Hepatocyte (in vitro differentiated cells): ENCODE measurements around the gene USO1. TPM values are rescaled to one million over a fixed set of nuclear protein-coding genes. Genes with fewer than 3 reads are reported as not detected.

Experiments used
- DNase-seq: peaks from one replicate; pipeline ENCODE4 v3.0.0-alpha.2; 2016; ENCODE audit warnings: low spot score
- H2AFZ ChIP-seq: fragments of 200-600 bp; sonication (generic); 2 replicates; pipeline ENCODE4 v1.6.0; 2016; ENCODE audit warnings: antibody characterized with exemption, mild to moderate bottlenecking
- H3K27ac ChIP-seq: fragments of 200-600 bp; sonication (generic); 2 replicates; pipeline ENCODE4 v1.5.1; 2016; ENCODE audit warnings: mild to moderate bottlenecking
- H3K27me3 ChIP-seq: fragments of 200-600 bp; sonication (generic); 2 replicates; pipeline ENCODE4 v1.6.1; 2016
- H3K36me3 ChIP-seq: fragments of 200-600 bp; sonication (generic); replicated peaks from 2 replicates; pipeline ENCODE4 v1.5.1; 2016; ENCODE audit warnings: low read depth; ENCODE audit not compliant: insufficient read depth
- H3K4me1 ChIP-seq: fragments of 200-600 bp; sonication (generic); 2 replicates; pipeline ENCODE4 v1.5.1; 2016; ENCODE audit warnings: mild to moderate bottlenecking, moderate library complexity; ENCODE audit not compliant: insufficient read depth
- H3K4me2 ChIP-seq: fragments of 200-600 bp; sonication (generic); 2 replicates; pipeline ENCODE4 v1.6.0; 2016
- H3K4me3 ChIP-seq: fragments of 200-600 bp; sonication (generic); 2 replicates; pipeline ENCODE4 v1.5.1; 2016; ENCODE audit warnings: mild to moderate bottlenecking
- H3K79me2 ChIP-seq: fragments of 200-600 bp; sonication (generic); 2 replicates; pipeline ENCODE4 v1.6.0; 2017; ENCODE audit warnings: mild to moderate bottlenecking
- H3K9me2 ChIP-seq: fragments of 200-600 bp; sonication (generic); replicated peaks from 2 replicates; pipeline ENCODE4 v1.6.0; 2017; ENCODE audit warnings: mild to moderate bottlenecking; ENCODE audit not compliant: insufficient read depth
- H3K9me3 ChIP-seq: fragments of 200-600 bp; sonication (generic); 2 replicates; pipeline ENCODE4 v1.5.1; 2016; ENCODE audit warnings: low read depth, mild to moderate bottlenecking
- H4K20me1 ChIP-seq: fragments of 200-600 bp; sonication (generic); 2 replicates; pipeline ENCODE4 v1.6.0; 2016; ENCODE audit warnings: mild to moderate bottlenecking; ENCODE audit not compliant: insufficient read depth, poor library complexity, severe bottlenecking
- CTCF ChIP-seq: fragments of 200-600 bp; sonication (generic); IDR thresholded peaks from 2 replicates; pipeline ENCODE4 v1.5.1; 2016; ENCODE audit warnings: antibody characterized with exemption, mild to moderate bottlenecking; ENCODE audit not compliant: poor library complexity
- EZH2 ChIP-seq: fragments of 200-600 bp; sonication (generic); IDR thresholded peaks from 2 replicates; pipeline ENCODE4 v1.6.1; 2016; ENCODE audit warnings: antibody characterized with exemption, mild to moderate bottlenecking, borderline replicate concordance
- EZH2phosphoT487 ChIP-seq: fragments of 200-600 bp; sonication (generic); IDR thresholded peaks from one replicate; pipeline ENCODE4 v1.6.1; 2018; ENCODE audit warnings: antibody characterized with exemption, mild to moderate bottlenecking, low read depth, moderate library complexity; ENCODE audit not compliant: unreplicated experiment, severe bottlenecking
- WGBS: methylation state at CpG from one replicate; pipeline ENCODE4 v1.1.6; 2016; ENCODE audit warnings: low lambda C conversion rate; ENCODE audit errors: missing lambda C conversion rate; 5-methylcytosine and 5-hydroxymethylcytosine counted together
- polyA plus RNA-seq: library from polyadenylated mRNA; unstranded; fragments of >200 nt; fragmentation: Nextera tagmentation; extraction: Ambion mirVana; gene quantifications from 2 replicates; pipeline ENCODE4 v1.2.1, GENCODE V29; 2016
- total RNA-seq: library from RNA; depleted of rRNA; stranded (reverse); fragments of >200 nt; gene quantifications from 2 replicates; pipeline ENCODE4 v1.2.3, GENCODE V29; 2014

The USO1 gene
- total and polyA plus RNA-seq, 2 experiments from 2014 or later = 50.4 to 113 TPM

DNA sequence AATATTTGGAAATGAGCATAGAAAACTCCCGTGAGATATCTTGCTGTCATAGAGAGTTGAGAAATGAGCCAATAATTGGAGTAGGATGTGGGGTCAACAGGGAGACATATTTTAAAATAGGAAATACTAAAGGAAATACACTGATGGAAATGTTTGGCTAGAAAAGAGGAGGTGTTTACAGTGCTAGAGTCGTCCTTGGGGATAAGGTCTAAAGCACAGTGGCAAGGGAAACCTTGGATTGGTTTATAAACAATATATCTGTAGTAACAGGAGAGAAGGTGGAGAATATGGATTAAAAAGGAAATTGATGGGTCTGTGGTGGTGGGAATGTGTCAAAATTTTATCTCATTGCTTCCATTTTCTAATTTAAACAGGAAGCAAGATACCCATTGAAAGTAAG is 95.8 kb downstream of the USO1 start:
- Histone ChIP-seq H2AFZ (no peak overlapping the region), H3K27ac (no peak overlapping the region), H3K79me2 (no peaks in the 10 kb centered on the region), H3K27me3 (no peaks in the 10 kb centered on the region), H3K36me3 (no peaks in the 10 kb centered on the region), H3K4me1 (peaks cover 3% of the 10 kb centered on the region), H4K20me1 (no peaks in the 10 kb centered on the region), H3K9me2 (no peaks in the 10 kb centered on the region), H3K9me3 (no peaks in the 10 kb centered on the region), H3K4me3 (no peak overlapping the region), H3K4me2 (no peak overlapping the region)
- WGBS = 70% methylated on average over 2 of the region's 2 CpGs
- no peak for TF ChIP-seq EZH2phosphoT487
- TF ChIP-seq CTCF = no peak
- TF ChIP-seq EZH2 = no peak
- DNase-seq = no peak

- Histone ChIP-seq H3K9me3 (no peaks in the 10 kb centered on the region), H3K79me2 (no peaks in the 10 kb centered on the region), H2AFZ (no peak overlapping the region), H3K4me3 (no peak overlapping the region), H3K9me2 (no peaks in the 10 kb centered on the region), H3K27ac (no peak overlapping the region), H4K20me1 (no peaks in the 10 kb centered on the region), H3K36me3 (no peaks in the 10 kb centered on the region), H3K4me2 (no peak overlapping the region), H3K4me1 (peaks cover 3% of the 10 kb centered on the region), H3K27me3 (no peaks in the 10 kb centered on the region)
- no peak for DNase-seq
- WGBS = 75% methylated on average over 3 of the region's 3 CpGs
- no peak for TF ChIP-seq EZH2
- no peak for TF ChIP-seq CTCF
- no peak for TF ChIP-seq EZH2phosphoT487
Measured at GRCh38 chr4:75820676-75821075, 96.3 kb downstream of the USO1 start.

- WGBS = 88% methylated on average over 3 of the region's 3 CpGs
- H2AFZ ChIP-seq = no peak overlapping the region
- H3K79me2 ChIP-seq = no peaks in the 10 kb centered on the region
- H3K4me1 ChIP-seq = peaks cover 3% of the 10 kb centered on the region
- DNase-seq = no peak
- no peaks in the 10 kb centered on the region for H3K9me3 ChIP-seq
- H3K9me2 ChIP-seq = no peaks in the 10 kb centered on the region
- no peaks in the 10 kb centered on the region for H4K20me1 ChIP-seq
- no peaks in the 10 kb centered on the region for H3K36me3 ChIP-seq
- no peak overlapping the region for H3K27ac ChIP-seq
- no peak overlapping the region for H3K4me3 ChIP-seq
- no peak overlapping the region for H3K4me2 ChIP-seq
- H3K27me3 ChIP-seq = no peaks in the 10 kb centered on the region
- TF ChIP-seq EZH2 (no peak), EZH2phosphoT487 (no peak), CTCF (no peak)
Measured at GRCh38 chr4:75821216-75821615, 96.8 kb downstream of the USO1 start.

GRCh38 chr4:75821966-75822365 is 97.6 kb downstream of the USO1 start:
- TF ChIP-seq EZH2 (no peak), EZH2phosphoT487 (no peak), CTCF (no peak)
- H3K4me1 ChIP-seq = peaks cover 3% of the 10 kb centered on the region
- no peaks in the 10 kb centered on the region for H3K9me2 ChIP-seq
- H2AFZ ChIP-seq = no peak overlapping the region
- no peaks in the 10 kb centered on the region for H3K79me2 ChIP-seq
- WGBS = 80% methylated on average over 5 of the region's 5 CpGs
- no peaks in the 10 kb centered on the region for H3K9me3 ChIP-seq
- H3K4me3 ChIP-seq = no peak overlapping the region
- no peak for DNase-seq
- no peaks in the 10 kb centered on the region for H3K36me3 ChIP-seq
- H3K27ac ChIP-seq = no peak overlapping the region
- no peak overlapping the region for H3K4me2 ChIP-seq
- H3K27me3 ChIP-seq = no peaks in the 10 kb centered on the region
- H4K20me1 ChIP-seq = no peaks in the 10 kb centered on the region
